Mesendoderm (in vitro differentiated cells): ENCODE measurements around the gene ETDA.
"Not testable (repeated sequence)": the region's sequence is repeated elsewhere in the genome, so short reads cannot be mapped to it uniquely, and the experiment has no call there.

Experiments used
- DNase-seq: peaks from one replicate; pipeline ENCODE4 v3.0.0; 2013
- H2AK5ac ChIP-seq: 2 replicates; pipeline ENCODE4 v1.6.1; 2013; ENCODE audit warnings: low read length, inconsistent platforms
- H2BK120ac ChIP-seq: 2 replicates; pipeline ENCODE4 v1.6.1; 2013; ENCODE audit warnings: low read depth, mild to moderate bottlenecking, low read length, moderate library complexity, mixed read lengths
- H2BK15ac ChIP-seq: replicated peaks from 2 replicates; pipeline ENCODE4 v1.6.1; 2013; ENCODE audit warnings: low read depth, mild to moderate bottlenecking, moderate library complexity
- H2BK5ac ChIP-seq: 2 replicates; pipeline ENCODE4 v1.6.1; 2013; ENCODE audit warnings: low read length, inconsistent platforms
- H3K18ac ChIP-seq: 2 replicates; pipeline ENCODE4 v1.6.1; 2013; ENCODE audit warnings: mild to moderate bottlenecking, low read length, mixed read lengths
- H3K23ac ChIP-seq: one replicate; pipeline ENCODE4 v1.6.1; 2013; ENCODE audit warnings: low read length
- H3K27ac ChIP-seq: 2 replicates; pipeline ENCODE4 v1.5.1; 2013; ENCODE audit warnings: low read depth, mild to moderate bottlenecking, inconsistent platforms, low read length, moderate library complexity
- H3K27me3 ChIP-seq: 2 replicates; pipeline ENCODE4 v1.6.1; 2013; ENCODE audit warnings: low read length, control low read depth, mild to moderate bottlenecking, inconsistent platforms; ENCODE audit not compliant: insufficient read depth, poor library complexity
- H3K36me3 ChIP-seq: 2 replicates; pipeline ENCODE4 v1.6.1; 2013; ENCODE audit warnings: low read length, inconsistent platforms; ENCODE audit not compliant: control insufficient read depth, insufficient read depth
- H3K4ac ChIP-seq: one replicate; pipeline ENCODE4 v1.6.1; 2013; ENCODE audit warnings: low read depth, mild to moderate bottlenecking, low read length, moderate library complexity
- H3K4me1 ChIP-seq: 2 replicates; pipeline ENCODE4 v1.6.1; 2013; ENCODE audit warnings: low read depth, low read length, inconsistent platforms; ENCODE audit not compliant: control insufficient read depth
- H3K4me2 ChIP-seq: 2 replicates; pipeline ENCODE4 v1.6.1; 2013; ENCODE audit warnings: low read length
- H3K4me3 ChIP-seq: 2 replicates; pipeline ENCODE4 v1.5.1; 2013; ENCODE audit warnings: mild to moderate bottlenecking, low read length
- H3K56ac ChIP-seq: one replicate; pipeline ENCODE4 v1.6.1; 2013; ENCODE audit warnings: low read length
- H3K79me1 ChIP-seq: 2 replicates; pipeline ENCODE4 v1.6.1; 2013; ENCODE audit warnings: low read length, inconsistent platforms
- H3K79me2 ChIP-seq: 2 replicates; pipeline ENCODE4 v1.6.1; 2013; ENCODE audit warnings: mild to moderate bottlenecking, low read length; ENCODE audit not compliant: control insufficient read depth, insufficient read depth
- H3K9ac ChIP-seq: 2 replicates; pipeline ENCODE4 v1.6.1; 2013; ENCODE audit warnings: low read length, inconsistent platforms
- H4K5ac ChIP-seq: one replicate; pipeline ENCODE4 v1.6.1; 2013; ENCODE audit warnings: low read length
- H4K8ac ChIP-seq: one replicate; pipeline ENCODE4 v1.6.1; 2013; ENCODE audit warnings: low read depth, mild to moderate bottlenecking, control low read depth, low read length, moderate library complexity
- WGBS: extraction: QIAGEN DNeasy Blood & Tissue Kit; methylation state at CpG from one replicate; pipeline ENCODE4 v1.1.7; 2013; ENCODE audit warnings: low lambda C conversion rate, missing lambda C conversion rate; ENCODE audit not compliant: insufficient coverage; ENCODE audit errors: extremely low coverage; 5-methylcytosine and 5-hydroxymethylcytosine counted together

The ETDA gene

DNA sequence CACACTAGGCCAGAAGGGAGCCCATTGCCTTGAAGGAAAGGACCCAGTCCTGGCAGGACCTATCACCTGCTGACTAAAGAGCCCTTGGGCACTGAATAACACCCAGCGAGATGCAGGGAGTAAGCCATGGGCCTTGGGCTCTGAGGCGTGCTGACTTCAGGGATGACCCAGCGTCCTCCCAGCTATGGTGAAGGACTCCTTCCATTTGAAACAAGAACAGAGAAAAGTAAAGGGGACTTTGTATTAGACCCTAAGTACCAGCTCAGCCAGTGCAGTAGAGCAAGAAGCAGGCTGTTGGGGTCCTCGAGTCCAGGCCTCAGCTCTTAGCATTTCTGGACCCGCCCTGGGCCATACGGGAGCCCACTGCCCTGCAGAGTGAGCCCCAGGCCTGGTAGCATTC is 5.1 kb downstream of the ETDA start:
- no peak overlapping the region for H4K8ac ChIP-seq
- no CpG with 5 or more reads among the region's 6 CpGs for WGBS

DNA sequence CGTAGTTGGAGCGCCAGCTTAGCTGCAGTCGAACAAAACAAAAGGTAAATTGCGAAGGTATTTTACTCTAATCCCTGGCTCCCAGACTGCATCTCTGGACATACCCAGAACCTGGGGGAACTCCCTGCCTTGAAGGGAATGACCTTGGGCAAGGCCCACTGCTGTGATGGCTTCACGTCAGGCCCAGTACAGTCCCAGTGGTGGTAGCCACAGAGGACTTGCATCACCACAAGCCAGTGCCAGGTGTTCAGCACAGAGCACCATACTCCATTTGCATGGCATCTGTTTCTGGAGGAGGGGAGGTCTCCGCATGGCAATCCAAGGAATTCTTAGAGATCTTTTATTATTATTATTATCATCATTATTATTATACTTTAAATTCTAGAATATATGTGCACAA is 5.6 kb downstream of the ETDA start:
- no peak overlapping the region for H2BK5ac ChIP-seq
- no peak overlapping the region for H4K8ac ChIP-seq
- no CpG with 5 or more reads among the region's 6 CpGs for WGBS
- H3K4ac ChIP-seq, result no peak overlapping the region
- no peaks in the 10 kb centered on the region for H3K4me1 ChIP-seq
- H2BK15ac ChIP-seq, result no peak overlapping the region
- no peaks in the 10 kb centered on the region for H3K36me3 ChIP-seq
- no peaks in the 10 kb centered on the region for H3K79me1 ChIP-seq
- H2BK120ac ChIP-seq, result no peak overlapping the region
- no peak overlapping the region for H2AK5ac ChIP-seq
- H3K27ac ChIP-seq, result no peak overlapping the region
- no peak for DNase-seq
- H3K23ac ChIP-seq, result no peak overlapping the region
- no peak overlapping the region for H3K9ac ChIP-seq
- no peaks in the 10 kb centered on the region for H3K27me3 ChIP-seq
- no peaks in the 10 kb centered on the region for H3K79me2 ChIP-seq
- H3K56ac ChIP-seq, result no peak overlapping the region
- no peak overlapping the region for H3K4me2 ChIP-seq
- H3K4me3 ChIP-seq, result no peak overlapping the region
- no peak overlapping the region for H4K5ac ChIP-seq
- H3K18ac ChIP-seq, result no peak overlapping the region

More for the DNA sequence above, 5.1 kb downstream of the ETDA start:
- Histone ChIP-seq H2BK15ac (no peak overlapping the region), H3K18ac (no peak overlapping the region), H3K79me1 (no peaks in the 10 kb centered on the region), H3K4ac (no peak overlapping the region), H3K4me2 (no peak overlapping the region), H3K36me3 (no peaks in the 10 kb centered on the region), H3K4me3 (no peak overlapping the region), H3K9ac (no peak overlapping the region), H2BK120ac (no peak overlapping the region), H3K23ac (no peak overlapping the region), H3K79me2 (no peaks in the 10 kb centered on the region), H4K5ac (no peak overlapping the region), H3K56ac (no peak overlapping the region), H2AK5ac (no peak overlapping the region), H3K27ac (no peak overlapping the region), H3K27me3 (no peaks in the 10 kb centered on the region), H3K4me1 (no peaks in the 10 kb centered on the region), H2BK5ac (no peak overlapping the region)
- DNase-seq, result no peak

GRCh38 chrX:135260976-135261375 is 9.1 kb downstream of the ETDA start:
- not testable (repeated sequence) for H3K56ac ChIP-seq, H4K5ac ChIP-seq, H3K79me2 ChIP-seq, H2AK5ac ChIP-seq, H3K27me3 ChIP-seq, H3K4me2 ChIP-seq, H3K27ac ChIP-seq, H3K4ac ChIP-seq, H4K8ac ChIP-seq, H3K18ac ChIP-seq, H2BK120ac ChIP-seq, H3K4me1 ChIP-seq, H2BK15ac ChIP-seq, H2BK5ac ChIP-seq, H3K9ac ChIP-seq, H3K36me3 ChIP-seq, H3K4me3 ChIP-seq, H3K23ac ChIP-seq, H3K79me1 ChIP-seq, DNase-seq
- no CpG with 5 or more reads among the region's 2 CpGs for WGBS

- not testable (repeated sequence) for H3K4ac ChIP-seq, DNase-seq, H3K79me1 ChIP-seq, H3K79me2 ChIP-seq, H2AK5ac ChIP-seq, H2BK120ac ChIP-seq, H3K27me3 ChIP-seq, H3K27ac ChIP-seq, H2BK5ac ChIP-seq, H3K23ac ChIP-seq, H3K56ac ChIP-seq, H3K4me1 ChIP-seq, H3K18ac ChIP-seq, H2BK15ac ChIP-seq, H3K4me2 ChIP-seq, H3K36me3 ChIP-seq, H4K8ac ChIP-seq, H4K5ac ChIP-seq, H3K4me3 ChIP-seq, H3K9ac ChIP-seq
- no CpG with 5 or more reads among the region's 8 CpGs for WGBS
These were observed 11.5 kb downstream of the ETDA start for GRCh38 chrX:135263376-135263775.

- Histone ChIP-seq H3K4me3 (no peak overlapping the region), H3K56ac (no peak overlapping the region), H3K36me3 (no peaks in the 10 kb centered on the region), H3K4me2 (no peak overlapping the region), H3K27ac (no peak overlapping the region), H4K5ac (no peak overlapping the region), H2BK120ac (no peak overlapping the region), H4K8ac (no peak overlapping the region), H3K79me2 (no peaks in the 10 kb centered on the region), H3K27me3 (no peaks in the 10 kb centered on the region), H3K23ac (no peak overlapping the region), H2BK15ac (no peak overlapping the region), H3K9ac (no peak overlapping the region), H3K18ac (no peak overlapping the region), H2BK5ac (no peak overlapping the region), H3K4ac (no peak overlapping the region), H2AK5ac (no peak overlapping the region), H3K79me1 (no peaks in the 10 kb centered on the region), H3K4me1 (no peaks in the 10 kb centered on the region)
- no peak for DNase-seq
- no CpG with 5 or more reads among the region's 4 CpGs for WGBS
These were observed 12.3 kb downstream of the ETDA start for GRCh38 chrX:135264206-135264605.

GRCh38 chrX:135273162-135273561 is 21.3 kb downstream of the ETDA start:
- Histone ChIP-seq H3K36me3 (no peaks in the 10 kb centered on the region), H3K27me3 (no peaks in the 10 kb centered on the region), H3K4me1 (no peaks in the 10 kb centered on the region), H4K8ac (no peak overlapping the region), H3K79me2 (no peaks in the 10 kb centered on the region), H3K27ac (no peak overlapping the region), H3K18ac (no peak overlapping the region), H3K56ac (no peak overlapping the region), H2AK5ac (no peak overlapping the region), H2BK15ac (no peak overlapping the region), H3K4me2 (no peak overlapping the region), H3K4ac (no peak overlapping the region), H3K23ac (no peak overlapping the region), H2BK120ac (no peak overlapping the region), H3K4me3 (no peak overlapping the region), H3K9ac (no peak overlapping the region), H4K5ac (no peak overlapping the region), H2BK5ac (no peak overlapping the region), H3K79me1 (no peaks in the 10 kb centered on the region)
- DNase-seq, result peak; percentile 0
- no CpG with 5 or more reads among the region's 5 CpGs for WGBS
